Activated gamma-delta T cell treated with anti-CD3 and anti-CD28 coated beads, Interleukin-2, amount 50 U/mL, for 16 hours (primary cell): ENCODE results near the gene RABGEF1.
"Not testable (repeated sequence)": the region's sequence is repeated elsewhere in the genome, so short reads cannot be mapped to it uniquely, and the experiment has no call there.

Experiments used
- DNase-seq: peaks from one replicate; pipeline ENCODE4 v3.0.0-alpha.2; 2020; ENCODE audit warnings: low read depth

The RABGEF1 gene

DNA sequence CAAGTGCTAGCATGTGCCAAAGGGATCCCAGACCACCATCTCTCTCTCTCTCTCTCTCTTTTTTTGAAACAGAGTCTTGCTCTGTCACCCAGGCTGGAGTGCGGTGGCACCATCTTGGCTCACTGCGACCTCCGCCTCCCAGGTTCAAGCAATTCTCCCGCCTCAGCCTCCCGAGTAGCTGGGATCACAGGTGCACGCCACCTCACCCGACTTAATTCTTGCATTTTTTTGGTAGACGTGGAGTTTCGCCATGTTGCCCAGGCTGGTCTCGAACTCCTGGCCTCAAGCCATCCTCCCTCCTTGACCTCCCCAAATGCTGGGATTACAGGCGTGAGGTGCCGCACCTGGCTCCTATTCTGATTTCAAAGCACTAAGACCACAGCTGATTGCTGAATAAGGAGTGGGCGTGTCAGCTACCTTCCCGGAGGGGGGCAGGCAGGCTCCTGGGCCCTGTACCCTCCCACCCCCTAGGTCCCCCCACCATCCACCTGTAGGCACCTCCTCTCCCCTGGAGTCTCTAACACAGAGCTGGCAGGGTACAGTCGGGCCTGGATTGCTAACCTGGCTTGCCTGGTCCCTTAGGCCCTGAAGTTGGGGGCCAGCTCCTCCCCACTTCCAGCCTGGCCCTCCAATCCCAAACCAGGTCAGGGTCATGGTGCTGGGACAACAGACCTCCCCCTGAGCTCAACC is 74.8 kb downstream of the RABGEF1 start:
- DNase-seq: not testable (repeated sequence)

DNA sequence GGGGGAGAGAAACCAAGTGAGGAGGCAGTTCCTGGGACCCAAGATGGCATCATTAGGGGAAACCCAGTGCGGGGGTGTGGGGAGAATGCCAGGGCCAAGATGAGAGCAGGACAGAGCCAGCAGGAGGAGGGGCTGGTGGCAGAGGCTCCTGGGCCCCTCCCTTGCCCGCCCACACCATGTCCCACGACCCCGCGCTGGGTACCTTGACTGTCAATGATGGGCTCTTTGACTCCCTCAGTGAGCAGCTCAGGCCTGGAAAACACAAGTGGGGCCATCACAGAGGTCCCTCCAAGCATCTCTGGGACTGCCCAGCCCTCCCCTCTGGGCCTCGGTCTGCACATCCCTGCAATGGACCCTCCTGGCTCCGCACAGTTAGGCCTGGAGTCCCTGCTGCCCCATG is 75.4 kb downstream of the RABGEF1 start:
- DNase-seq: no peak

DNA sequence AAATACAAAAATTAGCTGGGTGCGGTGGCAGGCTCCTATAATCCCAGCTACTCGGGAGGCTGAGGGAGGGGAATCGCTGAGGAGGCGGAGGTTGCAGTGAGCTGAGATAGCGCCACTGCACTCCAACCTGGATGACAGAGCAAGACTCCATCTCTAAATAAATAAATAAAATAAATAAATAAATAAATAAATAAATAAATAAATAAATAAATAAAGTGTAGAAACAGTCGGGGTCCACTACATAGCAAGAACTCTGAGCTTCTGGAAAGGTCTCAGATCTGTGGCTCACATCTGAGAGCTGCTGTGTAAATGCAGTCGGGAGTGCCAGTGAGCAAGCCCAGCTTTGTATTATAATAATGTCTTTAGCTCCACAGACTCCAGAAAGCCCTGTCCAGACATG is 76.1 kb downstream of the RABGEF1 start:
- not testable (repeated sequence) for DNase-seq

DNA sequence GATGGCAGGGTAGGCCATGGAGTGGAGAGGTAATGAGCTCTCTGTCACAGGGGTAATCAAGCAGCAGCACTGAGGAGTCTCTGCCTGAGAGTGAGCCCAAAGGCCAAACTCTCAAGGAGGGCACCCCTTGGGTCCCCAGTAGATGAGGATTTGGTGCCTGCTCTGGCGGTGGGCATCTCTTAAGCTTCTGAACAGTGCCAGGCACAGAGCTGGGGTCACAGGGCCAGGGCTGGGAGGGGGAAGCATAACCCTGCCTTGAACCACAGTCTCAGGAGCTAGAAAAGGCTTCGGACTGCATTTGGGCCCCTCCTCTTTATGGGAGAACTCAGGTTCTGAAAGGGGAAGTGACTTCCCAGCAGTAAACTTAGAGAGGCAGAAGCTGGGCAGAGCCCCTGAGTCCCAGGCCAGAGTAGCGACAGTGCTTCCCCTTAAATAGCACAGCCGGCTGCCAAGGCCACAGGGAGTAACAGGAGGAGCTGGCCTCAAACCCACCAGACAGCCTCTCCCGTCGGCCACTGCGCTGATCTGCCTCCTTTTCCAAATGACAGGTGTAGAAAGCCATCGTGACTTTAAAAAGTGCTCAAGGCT is 76.8 kb downstream of the RABGEF1 start:
- DNase-seq: not testable (repeated sequence)

DNA sequence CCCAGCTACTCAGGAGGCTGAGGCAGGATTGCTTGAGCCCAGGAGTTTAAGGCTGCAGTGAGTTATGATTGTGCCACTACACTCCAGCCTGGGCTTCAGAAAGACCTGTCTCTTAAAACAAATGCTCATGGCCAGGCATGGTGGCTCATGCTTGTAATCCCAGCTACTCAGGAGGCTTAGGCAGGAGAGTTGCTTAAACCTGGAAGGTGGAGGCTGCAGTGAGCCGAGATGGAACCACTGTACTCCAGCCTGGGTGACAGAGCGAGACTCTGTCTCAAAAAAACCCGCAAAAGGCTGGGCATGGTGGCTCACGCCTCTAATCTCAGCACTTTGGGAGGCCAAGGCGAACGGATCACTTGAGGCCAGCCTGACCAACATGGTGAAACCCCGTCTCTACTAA is 77.4 kb downstream of the RABGEF1 start:
- DNase-seq: not testable (repeated sequence)

DNA sequence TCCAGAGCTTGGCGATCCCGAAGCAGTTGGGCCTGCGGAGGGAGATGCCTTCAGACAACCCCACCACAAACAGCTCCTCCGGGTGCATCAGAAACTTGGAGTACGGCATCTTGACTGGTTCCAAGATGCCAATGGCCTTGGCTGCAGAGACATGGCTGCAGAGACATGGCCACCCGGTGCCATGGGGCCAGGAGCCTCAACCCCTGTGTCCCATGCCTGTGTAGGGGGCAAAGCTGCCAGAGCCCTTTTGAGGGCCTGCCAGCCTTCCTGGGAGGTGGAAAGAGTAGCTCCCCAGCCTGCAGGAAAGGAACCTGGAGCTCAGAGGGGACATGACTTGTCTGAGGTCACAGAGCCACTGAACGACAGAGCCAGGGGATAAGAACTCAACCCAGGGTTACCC is 83.5 kb downstream of the RABGEF1 start:
- no peak for DNase-seq

DNA sequence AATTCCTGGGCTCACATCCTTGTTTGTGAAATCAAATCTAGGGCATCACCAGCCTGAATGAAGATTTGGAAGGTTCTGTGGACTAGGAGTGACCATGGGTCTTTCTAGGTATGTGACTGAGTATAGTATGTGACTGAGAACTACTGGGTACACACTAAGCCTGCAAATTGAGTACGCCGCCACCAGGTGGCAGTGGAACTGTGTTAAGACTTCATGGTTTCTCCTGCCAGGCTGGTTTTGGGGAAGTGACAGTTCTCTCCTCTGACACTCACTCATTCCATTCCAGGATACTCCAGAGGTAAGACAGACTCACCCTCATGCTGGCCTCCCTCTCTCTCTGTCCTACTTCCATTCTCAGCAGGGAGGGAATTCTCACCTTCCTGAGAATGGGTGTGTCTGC is 85.0 kb downstream of the RABGEF1 start:
- DNase-seq: not testable (repeated sequence)

DNA sequence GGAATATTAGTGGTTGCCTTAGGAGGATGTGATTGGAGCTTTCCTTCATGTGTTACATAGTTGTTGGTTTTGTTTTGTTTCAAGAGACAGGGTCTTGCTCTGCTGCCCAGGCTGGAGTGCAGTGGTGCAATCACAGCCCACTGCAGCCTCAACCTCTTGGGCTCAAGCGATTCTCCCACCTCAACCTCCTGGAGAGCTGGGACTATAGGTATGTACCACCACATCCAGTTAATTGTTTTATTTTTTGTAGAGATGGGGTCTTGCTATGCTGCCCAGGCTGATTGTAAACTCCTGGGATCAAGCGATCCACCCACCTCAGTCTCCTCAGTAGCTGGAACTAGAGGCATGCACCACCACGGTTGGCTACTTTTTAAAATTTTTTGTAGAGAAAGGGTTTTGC is 86.1 kb downstream of the RABGEF1 start:
- DNase-seq: no peak

DNA sequence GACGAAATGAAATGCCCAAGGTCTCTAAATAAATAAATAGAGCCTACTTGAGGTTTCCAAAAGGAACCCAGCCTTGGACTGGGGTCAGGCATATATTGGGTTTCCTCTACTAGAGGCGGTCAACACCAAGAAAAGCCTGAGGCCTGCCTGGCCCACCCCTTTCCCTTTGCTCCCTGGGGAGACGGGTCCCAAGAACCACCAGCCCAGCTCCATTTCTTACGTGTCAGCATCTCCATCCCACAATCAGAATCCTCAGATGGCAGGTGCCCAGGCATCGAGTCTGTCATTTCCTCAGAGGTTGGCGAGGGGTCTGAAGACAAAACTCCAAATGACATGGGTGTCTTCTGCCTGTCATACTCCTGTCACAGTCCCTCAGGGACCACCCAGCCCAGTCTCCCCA is 90.4 kb downstream of the RABGEF1 start:
- DNase-seq: not testable (repeated sequence)

DNA sequence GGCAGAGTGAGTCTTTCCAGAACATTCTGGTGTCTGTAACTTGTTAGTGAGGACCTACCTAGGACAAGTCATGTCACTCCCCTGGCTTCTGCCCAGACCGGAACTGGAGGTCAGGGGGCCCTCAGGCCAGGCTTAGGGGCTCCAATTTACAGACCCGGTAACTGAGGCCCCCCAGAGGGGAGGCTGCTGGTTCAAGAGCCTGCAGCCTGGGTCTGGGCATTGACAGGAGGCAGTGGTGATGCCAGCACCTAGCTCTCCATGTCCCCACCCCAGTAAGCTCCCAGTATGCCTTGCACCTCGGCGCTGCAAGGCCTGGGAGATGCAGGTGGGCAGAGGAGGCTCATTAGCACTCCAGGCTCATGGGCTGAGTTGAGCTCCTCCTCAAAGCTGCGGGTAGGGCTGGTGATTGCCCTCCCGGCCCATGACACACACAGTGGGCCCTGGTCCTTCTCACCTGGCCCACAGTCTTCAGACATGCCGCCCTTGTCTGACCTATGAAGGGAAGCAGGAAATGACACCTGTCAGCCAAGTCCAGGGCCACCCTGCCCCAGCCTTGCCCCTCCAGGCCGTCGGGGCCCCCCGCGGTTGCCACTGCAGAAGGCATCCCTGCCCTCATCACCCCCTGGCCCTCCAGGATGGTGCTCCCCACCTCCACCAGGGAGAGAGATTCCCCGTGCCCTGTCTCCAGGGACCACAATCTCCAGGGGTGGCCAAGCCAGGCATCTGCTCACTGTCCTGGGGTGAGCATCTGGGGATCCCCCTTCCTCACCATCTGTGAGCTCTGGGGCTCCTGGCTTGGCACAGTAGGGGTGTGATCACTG is 92.2 kb downstream of the RABGEF1 start:
- no peak for DNase-seq

DNA sequence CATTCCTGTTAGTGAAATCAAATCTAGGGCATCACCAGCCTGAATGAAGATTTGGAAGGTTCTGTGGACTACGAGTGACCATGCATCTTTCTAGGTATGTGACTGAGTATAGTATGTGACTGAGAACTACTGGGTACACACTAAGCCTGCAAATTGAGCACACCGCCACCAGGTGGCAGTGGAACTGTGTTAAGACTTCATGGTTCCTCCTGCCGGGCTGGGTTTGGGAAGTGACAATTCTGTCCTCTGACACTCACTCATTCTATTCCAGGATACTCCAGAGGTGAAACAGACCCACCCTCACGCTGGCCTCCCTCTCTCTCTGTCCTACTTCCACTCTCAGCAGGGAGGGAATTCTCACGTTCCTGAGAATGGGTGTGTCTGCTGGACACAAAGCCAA is 96.5 kb downstream of the RABGEF1 start:
- DNase-seq: no peak

DNA sequence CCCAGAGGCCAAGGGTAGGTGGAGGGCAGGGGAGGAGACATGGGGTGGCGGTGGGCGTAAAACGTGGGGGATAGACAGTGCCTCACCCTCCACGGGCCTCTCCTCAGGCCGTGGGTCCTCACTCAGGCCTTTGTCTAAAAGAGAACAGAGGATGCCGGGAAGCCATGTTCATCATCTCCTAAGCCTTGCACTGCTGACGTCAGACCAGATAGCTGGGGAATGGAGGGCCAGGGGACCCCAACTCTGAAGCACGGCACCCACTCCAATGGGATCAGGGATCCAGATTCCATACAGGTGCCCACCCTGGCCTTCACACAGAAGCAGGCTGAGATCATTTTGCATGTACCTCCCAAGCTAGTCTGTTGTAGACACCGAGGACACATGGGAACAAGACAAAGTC is 97.1 kb downstream of the RABGEF1 start:
- no peak for DNase-seq

DNA sequence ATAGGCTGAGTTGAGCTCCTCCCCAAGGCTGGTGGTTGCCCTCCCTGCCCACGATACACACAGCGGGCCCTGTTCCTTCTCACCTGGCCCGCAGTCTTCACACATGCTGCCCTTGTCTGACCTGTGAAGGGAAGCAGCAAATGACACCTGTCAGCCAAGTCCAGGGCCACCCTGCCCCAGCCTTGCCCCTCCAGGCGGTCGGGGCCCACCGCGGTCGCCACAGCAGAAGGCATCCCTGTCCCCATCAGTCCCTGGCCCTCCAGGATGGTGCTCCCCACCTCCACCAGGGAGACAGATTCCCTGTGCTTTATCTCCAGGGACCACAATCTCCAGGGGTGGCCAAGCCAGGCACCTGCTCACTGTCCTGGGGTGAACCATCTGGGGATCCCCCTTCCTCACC is 99.3 kb downstream of the RABGEF1 start:
- no peak for DNase-seq

DNA sequence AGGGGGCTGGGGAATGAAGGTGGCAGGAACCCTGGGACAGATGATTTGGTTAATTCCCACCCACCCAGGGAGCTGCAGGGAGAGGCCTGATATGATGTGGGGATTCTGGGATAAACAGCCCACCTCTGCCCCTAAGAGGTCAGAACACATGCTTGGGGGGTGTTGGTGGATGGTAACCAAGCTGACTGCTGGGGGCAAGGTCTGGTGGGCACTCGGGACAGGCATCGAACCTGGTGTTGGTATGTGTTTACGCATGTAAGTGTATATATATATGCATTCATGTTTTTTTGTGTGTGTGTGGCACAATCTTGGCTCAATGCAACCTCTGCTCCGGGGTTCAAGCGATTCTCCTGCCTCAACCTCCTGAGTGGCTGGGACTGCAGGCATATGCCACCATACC is 99.8 kb downstream of the RABGEF1 start:
- no peak for DNase-seq

DNA sequence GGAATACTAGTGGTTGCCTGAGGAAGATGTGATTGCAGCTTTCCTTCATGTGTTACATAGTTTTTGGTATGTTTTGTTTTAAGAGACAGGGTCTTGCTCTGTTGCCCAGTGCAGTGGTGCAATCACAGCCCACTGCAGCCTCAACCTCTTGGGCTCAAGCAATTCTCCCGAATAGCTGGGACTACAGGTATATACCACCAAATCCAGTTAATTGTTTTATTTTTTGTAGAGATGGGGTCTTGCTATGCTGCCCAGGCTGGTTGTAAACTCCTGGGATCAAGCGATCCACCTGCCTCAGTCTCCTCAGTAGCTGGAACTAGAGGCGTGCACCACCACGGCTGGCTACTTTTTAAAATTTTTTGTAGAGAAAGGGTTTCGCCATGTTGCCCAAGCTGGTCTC is 101.4 kb downstream of the RABGEF1 start:
- no peak for DNase-seq

DNA sequence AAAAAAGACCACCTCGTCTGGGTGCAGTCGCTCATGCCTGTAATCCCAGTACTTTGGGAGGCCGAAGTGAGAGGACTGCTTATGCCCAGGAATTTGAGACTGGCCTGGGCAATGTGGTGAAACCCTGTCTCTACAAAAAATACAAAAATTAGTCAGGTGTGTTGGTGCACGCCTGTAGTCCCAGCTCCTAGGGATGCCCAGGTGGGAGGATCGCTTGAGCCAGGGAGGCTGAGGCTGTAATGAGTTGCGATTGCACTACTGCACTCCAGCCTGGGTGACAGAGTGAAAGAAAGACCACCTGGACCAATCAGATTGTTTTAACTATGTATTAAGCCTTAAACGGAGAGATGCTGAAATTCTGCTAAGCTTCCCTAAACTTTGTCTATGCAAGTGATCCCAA is 103.0 kb downstream of the RABGEF1 start:
- DNase-seq: not testable (repeated sequence)

DNA sequence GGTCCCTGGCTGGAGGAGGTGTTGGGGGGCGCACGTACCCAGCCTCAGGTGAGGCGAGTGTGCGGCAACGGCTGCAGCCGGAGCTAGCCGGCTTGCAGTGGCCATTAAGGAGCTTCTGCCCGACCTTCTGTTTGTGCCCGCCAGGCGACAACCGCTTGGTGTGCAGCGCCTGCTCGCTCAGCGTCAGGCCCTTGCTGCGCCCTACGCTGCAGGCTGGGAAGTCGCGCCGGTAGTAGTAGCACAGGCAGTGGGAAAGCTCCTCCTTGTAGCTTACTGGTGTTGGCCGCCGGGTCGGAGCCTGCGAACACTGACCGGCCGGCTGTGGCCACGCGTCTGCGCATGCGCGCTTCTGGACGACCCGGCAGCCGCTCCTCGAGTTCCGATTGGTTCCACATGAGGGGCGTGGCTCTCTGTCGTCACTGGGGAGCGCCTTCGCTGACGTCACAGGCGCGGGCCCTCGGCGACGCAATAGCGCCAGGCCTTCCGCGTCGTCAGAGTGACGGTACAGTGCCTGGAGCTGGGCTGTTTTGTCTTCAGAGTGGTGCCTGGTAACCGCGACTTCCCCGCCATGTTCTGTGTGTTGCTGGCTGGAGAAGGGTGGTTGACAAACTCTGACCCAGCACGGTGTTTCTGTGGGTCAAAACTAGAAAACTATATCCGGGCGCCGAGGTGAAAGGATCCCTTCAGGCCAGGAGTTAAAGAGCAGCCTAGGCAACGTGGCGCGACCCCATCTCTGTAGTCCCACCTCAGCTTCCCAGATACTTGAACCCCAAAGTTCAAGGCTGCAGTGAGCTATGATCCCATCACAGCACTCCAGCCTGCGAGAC is 104.2 kb downstream of the RABGEF1 start:
- peak; percentile 99 for DNase-seq

DNA sequence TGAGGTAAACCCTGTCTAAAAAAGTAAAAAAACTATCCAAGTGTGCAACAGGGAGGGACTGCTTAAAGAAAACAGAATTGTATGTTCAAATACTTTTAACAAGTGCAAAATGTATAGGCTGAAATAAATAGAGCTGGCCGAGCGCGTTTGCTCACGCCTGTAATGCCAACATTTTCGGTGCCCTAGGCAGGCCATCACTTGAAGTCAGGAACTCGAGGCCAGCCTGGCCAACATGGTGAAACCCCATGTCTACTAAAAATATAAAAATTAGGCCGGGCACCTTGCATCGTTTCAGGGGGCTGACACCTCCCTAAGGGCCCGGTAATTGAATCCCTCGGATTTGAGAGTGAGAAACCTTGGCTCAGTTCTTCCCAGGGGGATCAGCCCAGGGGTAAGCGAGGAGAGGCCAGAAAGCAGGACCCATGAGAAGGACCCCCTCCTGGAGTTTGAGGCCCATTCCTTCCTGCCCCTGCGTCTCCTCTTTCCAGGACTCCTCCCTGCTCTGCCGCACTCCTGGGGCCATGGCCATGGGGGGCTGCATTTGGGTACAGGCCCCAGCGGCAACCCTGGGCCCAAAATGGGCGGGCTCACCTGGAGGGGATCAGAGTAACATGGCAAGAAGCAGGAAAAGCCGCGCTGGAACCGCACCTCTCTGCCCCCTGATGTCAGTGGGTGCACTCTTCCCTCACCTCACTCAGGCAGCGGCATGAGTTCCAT is 105.0 kb downstream of the RABGEF1 start:
- DNase-seq: no peak

DNA sequence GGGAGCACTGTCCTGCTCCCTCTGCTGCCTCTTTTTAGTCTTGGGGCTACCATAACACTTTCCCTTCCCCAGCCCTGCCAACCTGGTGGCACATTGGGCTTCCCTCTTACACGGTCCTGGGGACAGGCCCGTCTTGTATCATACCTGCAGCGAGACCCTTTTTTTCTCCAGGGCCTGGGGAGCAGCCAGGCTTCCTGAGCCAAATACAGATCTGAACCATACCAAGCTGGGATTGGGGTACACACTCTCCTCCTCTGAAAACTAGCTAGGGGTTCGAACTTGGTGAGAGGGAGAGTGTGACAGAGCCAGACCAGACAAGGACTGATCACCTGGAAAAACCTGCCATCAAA is 105.5 kb downstream of the RABGEF1 start:
- not testable (repeated sequence) for DNase-seq

DNA sequence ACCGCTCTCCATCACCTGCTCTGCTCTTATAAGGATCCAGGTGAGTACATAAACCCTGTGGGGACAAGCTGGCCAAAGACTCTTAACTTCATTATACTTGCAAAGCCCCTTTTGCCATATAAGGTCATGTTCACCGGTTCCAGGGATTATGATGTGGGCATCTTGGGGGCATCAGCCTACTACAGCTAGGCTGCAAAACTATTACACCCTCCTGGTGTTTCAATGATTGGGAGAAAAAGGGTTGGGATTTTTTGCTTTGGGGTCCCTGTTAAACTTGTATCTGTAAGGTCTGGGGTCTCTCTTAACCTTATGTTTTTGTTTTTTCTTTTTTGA is 107.0 kb downstream of the RABGEF1 start:
- not testable (repeated sequence) for DNase-seq

DNA sequence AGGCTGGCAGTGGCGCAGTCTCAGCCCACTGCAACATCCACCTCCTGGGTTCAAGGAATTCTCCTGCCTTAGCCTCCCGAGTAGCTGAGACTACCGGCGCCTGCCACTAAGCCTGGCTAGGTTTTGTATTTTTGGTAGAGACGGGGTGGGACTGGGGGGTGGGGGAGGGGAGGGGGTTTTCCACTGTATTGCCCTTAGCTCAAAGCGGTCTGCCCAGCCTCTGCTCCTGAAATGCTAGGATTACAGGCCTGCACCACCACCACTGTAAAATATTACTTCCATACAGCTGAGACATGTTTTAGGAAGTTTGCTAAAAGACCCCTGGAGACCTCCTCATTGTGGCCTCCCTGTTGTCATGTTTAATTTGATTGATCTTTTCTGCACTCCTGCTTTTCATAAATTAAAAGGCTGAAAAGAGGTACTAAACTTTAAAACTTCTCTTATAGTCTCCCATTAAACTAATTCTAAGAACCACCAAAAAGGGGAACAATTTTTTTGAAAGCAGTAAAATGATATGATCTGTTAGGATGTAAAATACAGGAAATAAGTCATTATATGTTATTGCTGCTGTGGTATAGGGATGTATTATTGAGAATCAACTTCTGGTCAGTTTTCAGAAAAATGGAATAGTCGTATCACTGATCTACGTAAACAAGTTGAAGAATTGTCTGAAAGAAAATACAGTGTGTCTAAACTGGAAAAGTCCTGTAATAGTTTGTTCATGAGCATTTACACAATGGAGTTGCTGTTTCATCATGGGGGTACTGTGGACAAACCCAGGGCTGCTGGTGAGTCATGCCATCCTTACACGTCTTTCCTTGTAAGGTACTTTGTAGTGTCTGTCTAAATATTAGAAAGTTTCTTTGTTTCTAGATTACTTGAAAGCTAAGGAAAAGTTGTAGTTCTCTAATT is 107.6 kb downstream of the RABGEF1 start:
- DNase-seq: no peak
